Keratinocyte (primary cell): Measurements from ENCODE around the gene IMPACT. TPM values are rescaled to one million over a fixed set of nuclear protein-coding genes. Genes with fewer than 3 reads are reported as not detected.

Experiments
- DNase-seq: peaks from one replicate; pipeline ENCODE4 v3.0.0-alpha.2; 2011; ENCODE audit warnings: low read depth, missing footprints, low spot score
- FAIRE-seq: peaks from 2 replicates; lab custom pipeline; 2011; peaks lifted over from hg19 to GRCh38; lab: Jason Lieb, UNC
- H2AFZ ChIP-seq: 2 replicates; pipeline ENCODE4 v1.6.0; 2012; ENCODE audit warnings: low read length, control low read depth, inconsistent platforms; ENCODE audit not compliant: control insufficient read depth
- H3K27ac ChIP-seq: 2 replicates; pipeline ENCODE4 v1.5.1; 2011; ENCODE audit warnings: low read length; ENCODE audit not compliant: control insufficient read depth, insufficient read depth
- H3K27me3 ChIP-seq: 3 replicates; pipeline ENCODE4 v1.6.0; 2011; ENCODE audit warnings: low read length; ENCODE audit not compliant: control insufficient read depth, insufficient read depth; ENCODE audit errors: extremely low read depth
- H3K36me3 ChIP-seq, 2 experiments: 2 replicates in 1 of 2; 3 replicates in 1 of 2; pipeline ENCODE4 v1.5.1; 2011; ENCODE audit warnings: low read length in 2 of 2, mild to moderate bottlenecking in 1 of 2; ENCODE audit not compliant: control insufficient read depth in 2 of 2, insufficient read depth in 2 of 2; ENCODE audit errors: extremely low read depth in 1 of 2
- H3K4me1 ChIP-seq: 3 replicates; pipeline ENCODE4 v1.5.1; 2011; ENCODE audit warnings: low read length; ENCODE audit not compliant: control insufficient read depth, insufficient read depth; ENCODE audit errors: extremely low read depth
- H3K4me2 ChIP-seq: 3 replicates; pipeline ENCODE4 v1.6.0; 2011; ENCODE audit warnings: low read depth, low read length; ENCODE audit not compliant: control insufficient read depth, insufficient read depth; ENCODE audit errors: extremely low read depth
- H3K4me3 ChIP-seq, 3 experiments: fragments of 200-600 bp in 1 of 3; sonication (generic) in 1 of 3; 2 replicates in 2 of 3; 3 replicates in 1 of 3; pipeline ENCODE4 v1.5.1; 2011 to 2016; ENCODE audit warnings: low read length in 3 of 3, mild to moderate bottlenecking in 3 of 3, control low read depth in 2 of 3, inconsistent platforms in 1 of 3, low read depth in 1 of 3, mixed read lengths in 1 of 3, mixed run types in 1 of 3, moderate library complexity in 1 of 3; ENCODE audit not compliant: control insufficient read depth in 2 of 3, insufficient read depth in 2 of 3; ENCODE audit errors: extremely low read depth in 1 of 3
- H3K79me2 ChIP-seq: 2 replicates; pipeline ENCODE4 v1.6.0; 2012; ENCODE audit warnings: low read length; ENCODE audit not compliant: control insufficient read depth, insufficient read depth
- H3K9ac ChIP-seq: 3 replicates; pipeline ENCODE4 v1.6.0; 2011; ENCODE audit warnings: low read length; ENCODE audit not compliant: control insufficient read depth, insufficient read depth; ENCODE audit errors: extremely low read depth
- H3K9me1 ChIP-seq: 3 replicates; pipeline ENCODE4 v1.6.0; 2011; ENCODE audit warnings: low read length; ENCODE audit not compliant: control insufficient read depth, insufficient read depth; ENCODE audit errors: extremely low read depth
- H3K9me3 ChIP-seq: 2 replicates; pipeline ENCODE4 v1.5.1; 2012; ENCODE audit warnings: low read depth, low read length; ENCODE audit not compliant: control insufficient read depth
- H4K20me1 ChIP-seq: 3 replicates; pipeline ENCODE4 v1.6.0; 2011; ENCODE audit warnings: low read length; ENCODE audit not compliant: control insufficient read depth, insufficient read depth; ENCODE audit errors: extremely low read depth
- CTCF ChIP-seq, 3 experiments: IDR thresholded peaks in 1 of 3; conservative IDR thresholded peaks in 1 of 3; optimal IDR thresholded peaks in 1 of 3; 2 replicates in 2 of 3; 3 replicates in 1 of 3; pipeline versions ENCODE3 to v1.5.1; 2011; ENCODE audit warnings: low read length in 3 of 3, mild to moderate bottlenecking in 3 of 3, moderate library complexity in 2 of 3, control low read depth in 1 of 3, inconsistent platforms in 1 of 3; ENCODE audit not compliant: insufficient read depth in 2 of 3; ENCODE audit errors: extremely low read depth in 1 of 3
- EZH2 ChIP-seq: IDR thresholded peaks from one replicate; pipeline ENCODE4 v1.6.1; 2012; ENCODE audit warnings: inconsistent platforms, mild to moderate bottlenecking, low read length, moderate library complexity
- dilution Hi-C: fragments of 300-500 bp; cut with MboI; formaldehyde crosslinking; loops from one replicate; pipeline ENCODE4 v1.7.0; 2020; ENCODE audit warnings: low sequenced_read_pairs; ENCODE audit not compliant: extremely low pct_ligation_motif_present
- polyA plus RNA-seq, 5 experiments: library from polyadenylated mRNA; depleted of rRNA in 3 of 5; stranded (reverse) in 3 of 5; stranded (forward) in 1 of 5; unstranded in 1 of 5; fragments of >200 nt; gene quantifications; 1 replicate in 1 of 5; 2 replicates in 3 of 5; 3 replicates in 1 of 5; pipeline versions ENCODE4 v1.2.1 to v1.2.3, GENCODE V29; 2011 to 2012; ENCODE audit warnings: missing spikeins in 2 of 5, low read depth in 1 of 5, low replicate concordance in 1 of 5

IMPACT gene
- polyA plus RNA-seq, 1 donor (not counting 4 experiments of a cell fraction or from before 2014, with no cell fraction given) = 35.3 TPM

- Histone ChIP-seq H3K36me3 (no peaks in the 10 kb centered on the region), H3K27me3 (no peaks in the 10 kb centered on the region), H3K4me1 (peaks cover 9% of the 10 kb centered on the region), H3K9ac (no peak overlapping the region), H3K27ac (no peak overlapping the region), H3K9me3 (no peaks in the 10 kb centered on the region), H3K79me2 (peaks cover 1% of the 10 kb centered on the region), H4K20me1 (no peaks in the 10 kb centered on the region), H3K4me3 (no peak overlapping the region), H3K9me1 (no peaks in the 10 kb centered on the region), H2AFZ (no peak overlapping the region), H3K4me2 (no peak overlapping the region)
- DNase-seq (no peak), FAIRE-seq (no peak)
- dilution Hi-C loops = no loop called here
- TF ChIP-seq CTCF (optimal IDR thresholded peaks at IDR 0.05 in 1 of 3, IDR thresholded peaks at IDR 0.05 in 1 of 3, conservative IDR thresholded peaks at IDR 0.05 in 1 of 3; ENCODE audit: extremely low read depth in 1 of 3, insufficient read depth in 2 of 3, low read length in 3 of 3) (no peak), EZH2 (no peak)
These were observed 4.6 kb upstream of the IMPACT start for GRCh38 chr18:24421831-24422230.

- DNase-seq (no peak), FAIRE-seq (peak; percentile 73)
- H3K9me3 ChIP-seq = no peaks in the 10 kb centered on the region
- H3K4me3 ChIP-seq = peak overlapping the region; percentile 84 to 97 (median 90)
- TF ChIP-seq EZH2 (no peak), CTCF (optimal IDR thresholded peaks at IDR 0.05 in 1 of 3, IDR thresholded peaks at IDR 0.05 in 1 of 3, conservative IDR thresholded peaks at IDR 0.05 in 1 of 3; ENCODE audit: extremely low read depth in 1 of 3, insufficient read depth in 2 of 3, low read length in 3 of 3) (no peak)
- H3K36me3 ChIP-seq = peaks cover 0 to 5% of the 10 kb centered on the region in 2 experiments
- peak overlapping the region; percentile 94 for H3K9ac ChIP-seq
- dilution Hi-C loops = no loop called here
- no peaks in the 10 kb centered on the region for H3K9me1 ChIP-seq
- H3K79me2 ChIP-seq = peaks cover 13% of the 10 kb centered on the region
- H3K27me3 ChIP-seq = no peaks in the 10 kb centered on the region
- peaks cover 12% of the 10 kb centered on the region for H3K4me1 ChIP-seq
- H3K4me2 ChIP-seq = peak overlapping the region; percentile 93
- H4K20me1 ChIP-seq = no peaks in the 10 kb centered on the region
- peak overlapping the region; percentile 93 for H2AFZ ChIP-seq
- peak overlapping the region; percentile 91 for H3K27ac ChIP-seq
These were observed 435 bp upstream of the IMPACT start for GRCh38 chr18:24426073-24426397.
